K562 (cell line): ENCODE data around the gene ABLIM2. TPM values are rescaled to one million over a fixed set of nuclear protein-coding genes. Genes with fewer than 3 reads are reported as not detected.

Experiments
- ATAC-seq: fragments of 200-7000 bp; cut with Tn5 transposase; 3 replicates; pipeline ENCODE4 v1.9.1; 2020; ENCODE audit warnings: moderate library complexity
- BruUV-seq: library from RNA; stranded (reverse); fragments of 400-500 nt; replicated peaks from 2 replicates; lab custom pipeline; 2021; lab: Mats Ljungman, UMichigan
- CTCF ChIA-PET: fragments of 300-600 bp; formaldehyde crosslinking; extraction: SDS; loops from one replicate; lab custom pipeline; 2021; ENCODE audit warnings: low intra/inter-chr PET ratio; lab: Yijun Ruan, JAX
- POLR2A ChIA-PET: fragments of 300-600, 350-650 bp; sonication (Branson Sonifier 250); formaldehyde crosslinking; extraction: SDS; loops from one replicate; lab custom pipeline; 2021; ENCODE audit warnings: antibody characterized with exemption, inconsistent platforms; lab: Yijun Ruan, JAX
- DNase-seq, 4 experiments: peaks; one replicate each; pipeline versions ENCODE4 v3.0.0 to v3.0.0-alpha.2; 2011 to 2018; ENCODE audit warnings: low spot score in 3 of 4, mixed read lengths in 3 of 4; ENCODE audit errors: extremely low read depth in 1 of 4
- FAIRE-seq: peaks from 2 replicates; lab custom pipeline; 2011; peaks lifted over from hg19 to GRCh38; lab: Jason Lieb, UNC
- H2AFZ ChIP-seq: 2 replicates; pipeline ENCODE4 v1.6.0; 2011; ENCODE audit warnings: low read depth, low read length, control low read depth, inconsistent platforms
- H3K27ac ChIP-seq: fragments of 200-600 bp; 3 replicates; pipeline ENCODE4 v1.8.0; 2011; ENCODE audit warnings: low read depth, mild to moderate bottlenecking, control low read depth, inconsistent platforms, low read length, moderate library complexity, mixed read lengths; ENCODE audit errors: extremely low read depth
- H3K27me3 ChIP-seq, 2 experiments: fragments of 300-600 bp in 1 of 2; 2 replicates in 1 of 2; 3 replicates in 1 of 2; pipeline versions ENCODE4 v1.6.0 to v1.8.0; 2011; ENCODE audit warnings: inconsistent platforms in 2 of 2, low read length in 2 of 2, mild to moderate bottlenecking in 1 of 2, mixed read lengths in 1 of 2, moderate library complexity in 1 of 2; ENCODE audit not compliant: control insufficient read depth in 2 of 2, insufficient read depth in 2 of 2
- H3K36me3 ChIP-seq: fragments of 300-600 bp; 3 replicates; pipeline ENCODE4 v1.8.0; 2011; ENCODE audit warnings: mild to moderate bottlenecking, low read length, inconsistent platforms; ENCODE audit not compliant: control insufficient read depth, insufficient read depth
- H3K4me1 ChIP-seq, 2 experiments: fragments of 200-600 bp in 1 of 2; replicated peaks in 1 of 2; 2 replicates in 1 of 2; 3 replicates in 1 of 2; pipeline versions ENCODE4 v1.5.1 to v1.8.0; 2011; ENCODE audit warnings: inconsistent platforms in 2 of 2, low read length in 2 of 2, mild to moderate bottlenecking in 1 of 2, mixed read lengths in 1 of 2, moderate library complexity in 1 of 2; ENCODE audit not compliant: control insufficient read depth in 2 of 2, insufficient read depth in 2 of 2
- H3K4me2 ChIP-seq: 2 replicates; pipeline ENCODE4 v1.6.1; 2011; ENCODE audit warnings: low read length, control low read depth, inconsistent platforms, mixed read lengths; ENCODE audit not compliant: insufficient read depth
- H3K4me3 ChIP-seq: fragments of 200-600 bp; sonication (generic), shearing (Covaris generic); 2 replicates; pipeline ENCODE4 v1.5.1; 2016; ENCODE audit warnings: control low read depth, inconsistent platforms
- H3K79me2 ChIP-seq: fragments of 200-600 bp; 3 replicates; pipeline ENCODE4 v1.8.0; 2011; ENCODE audit warnings: low read length, inconsistent platforms; ENCODE audit not compliant: control insufficient read depth, insufficient read depth
- H3K9ac ChIP-seq, 2 experiments: 2 replicates each; pipeline versions ENCODE4 v1.6.0 to v1.6.1; 2011; ENCODE audit warnings: low read depth in 2 of 2, low read length in 2 of 2, control low read depth in 1 of 2, inconsistent platforms in 1 of 2, mild to moderate bottlenecking in 1 of 2, mixed read lengths in 1 of 2; ENCODE audit not compliant: insufficient read depth in 1 of 2
- H3K9me1 ChIP-seq: one replicate; pipeline ENCODE4 v1.6.0; 2011; ENCODE audit warnings: inconsistent platforms, mild to moderate bottlenecking, low read length, moderate library complexity; ENCODE audit not compliant: control insufficient read depth, insufficient read depth
- H3K9me3 ChIP-seq: replicated peaks from 2 replicates; pipeline ENCODE4 v1.5.1; 2011; ENCODE audit warnings: low read depth, low read length, inconsistent platforms; ENCODE audit not compliant: control insufficient read depth, insufficient read depth
- H4K20me1 ChIP-seq: replicated peaks from 2 replicates; pipeline ENCODE4 v1.6.1; 2011; ENCODE audit warnings: low read length, inconsistent platforms, mixed read lengths; ENCODE audit not compliant: control insufficient read depth, insufficient read depth
- BCOR ChIP-seq: fragments of 450-650 bp; IDR thresholded peaks from 2 replicates; pipeline ENCODE4 v1.6.1; 2016
- ELF1 ChIP-seq: fragments of 200-800 bp; sonication (Bioruptor generic); IDR thresholded peaks from 2 replicates; pipeline ENCODE4 v1.6.1; 2016; ENCODE audit warnings: missing genetic modification characterization, missing compliant biosample characterization
- RAD21 ChIP-seq, 2 experiments: fragments of 250-450 bp in 1 of 2; fragments of 450-650 bp in 1 of 2; sonication (Bioruptor Pico) in 1 of 2; formaldehyde crosslinking in 1 of 2; IDR thresholded peaks in 1 of 2; conservative IDR thresholded peaks in 1 of 2; 2 replicates each; pipeline versions ENCODE4 v1.4.0 to v1.8.0; 2020 to 2022; ENCODE audit warnings: mild to moderate bottlenecking in 2 of 2, moderate library complexity in 1 of 2
- SPI1 ChIP-seq: IDR thresholded peaks from 2 replicates; pipeline ENCODE4 v1.6.1; 2011; ENCODE audit warnings: low read depth, low read length, control low read depth, borderline replicate concordance
- ZNF444 ChIP-seq: fragments of 250-450 bp; sonication (Bioruptor Pico); IDR thresholded peaks from 2 replicates; pipeline ENCODE4 v1.4.0; 2020; ENCODE audit warnings: mild to moderate bottlenecking, moderate library complexity
- ZNF445 ChIP-seq: fragments of 250-450 bp; sonication (Bioruptor Pico); IDR thresholded peaks from 2 replicates; pipeline ENCODE4 v1.4.0; 2020; ENCODE audit warnings: low read depth, mild to moderate bottlenecking, moderate library complexity
- WGBS: fragments of 100-300 bp; shearing (Covaris generic); methylation state at CpG from one replicate; pipeline ENCODE4 v1.1.6; 2016; ENCODE audit warnings: low coverage, mixed read lengths; ENCODE audit not compliant: insufficient coverage; ENCODE audit errors: missing lambda C conversion rate; 5-methylcytosine and 5-hydroxymethylcytosine counted together
- in situ Hi-C: fragments of 300-500 bp; cut with MboI; formaldehyde crosslinking; loops from 4 replicates; pipeline ENCODE4 v1.15.0; 2018; ENCODE audit warnings: inconsistent platforms, mixed read lengths
- intact Hi-C: fragments of 100-400 bp; cut with micrococcal nuclease; formaldehyde crosslinking; loops from 2 replicates; pipeline ENCODE4 v1.14.2; 2022
- polyA plus RNA-seq, 8 experiments: library from polyadenylated mRNA; depleted of rRNA in 4 of 8; stranded (reverse) in 5 of 8; unstranded in 3 of 8; fragments of >200 nt; fragmentation: Nextera tagmentation in 2 of 8; fragmentation: Illumina TruSeq in 1 of 8; extraction: Ambion mirVana in 2 of 8; extraction: Trizol in 1 of 8; gene quantifications; 2 replicates each; pipeline versions ENCODE4 v1.2.1 to v1.2.3, GENCODE V29; 2011 to 2014; ENCODE audit warnings: inconsistent platforms in 1 of 8, missing spikeins in 1 of 8
- total RNA-seq, 7 experiments: library from RNA; depleted of rRNA in 6 of 7; stranded (reverse); fragments of >200 nt in 6 of 7; fragmentation: Illumina TruSeq in 2 of 7; extraction: Trizol in 2 of 7; gene quantifications; 2 replicates each; pipeline versions ENCODE4 v1.2.1 to v1.2.3, GENCODE V29; 2011 to 2021; ENCODE audit warnings: low replicate concordance in 1 of 7
- TF ChIP-seq, protein P1 (sequence below): sonication (generic); formaldehyde crosslinking; IDR thresholded peaks from 2 replicates; pipeline ENCODE4 v1.8.1; 2022; ENCODE audit warnings: missing genetic modification reagents
- TF ChIP-seq, protein P2 (sequence below), 3 experiments: IDR thresholded peaks in 2 of 3; conservative IDR thresholded peaks in 1 of 3; 2 replicates each; pipeline ENCODE4 v1.5.1; 2011 to 2012; ENCODE audit warnings: low read length in 3 of 3, mild to moderate bottlenecking in 3 of 3, control low read depth in 2 of 3, improper control_type of control experiment in 1 of 3, inconsistent platforms in 1 of 3, low read depth in 1 of 3, mixed read lengths in 1 of 3, moderate library complexity in 1 of 3; ENCODE audit not compliant: insufficient read depth in 2 of 3

ABLIM2 gene
- total and polyA plus RNA-seq, 9 of the 15 experiments (the other 6 are each of a cell fraction or from before 2014, with no cell fraction given): not detected

DNA sequence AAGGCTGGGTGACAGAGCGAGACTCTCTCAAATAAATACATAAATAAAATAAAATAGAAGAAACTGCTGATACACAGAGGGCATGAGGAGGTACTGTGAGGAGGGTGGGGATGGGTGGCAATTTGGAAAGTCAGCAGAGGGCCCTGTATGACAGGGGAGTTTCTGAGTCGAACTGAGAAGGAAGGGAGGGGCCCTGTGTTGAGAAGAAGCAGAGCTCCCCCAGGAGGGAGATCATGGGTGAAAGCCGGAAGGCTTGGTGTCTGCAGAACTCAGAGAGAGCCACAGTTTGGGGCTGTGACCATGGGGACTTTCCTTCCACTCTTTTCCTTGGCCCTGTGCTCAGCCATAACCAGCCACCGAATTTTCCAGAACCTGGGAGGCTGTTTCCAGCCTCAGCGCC, 194.2 kb downstream of the ABLIM2 start:
- Histone ChIP-seq H3K27ac (no peak overlapping the region), H3K9me3 (no peaks in the 10 kb centered on the region), H4K20me1 (peaks cover 13% of the 10 kb centered on the region), H2AFZ (no peak overlapping the region), H3K4me3 (no peak overlapping the region), H3K9ac (no peak overlapping the region), H3K36me3 (no peaks in the 10 kb centered on the region), H3K4me1 (no peaks in the 10 kb centered on the region; a peak in 1 of 5 replicates), H3K4me2 (no peak overlapping the region), H3K9me1 (peaks cover 3% of the 10 kb centered on the region), H3K79me2 (no peaks in the 10 kb centered on the region), H3K27me3 (peaks cover 22 to 70% of the 10 kb centered on the region in 2 experiments; a peak in 3 of 5 replicates)
- ATAC-seq: peak; percentile 75
- ChIA-PET CTCF (no interaction called here), POLR2A (interaction anchor here (0.6 to 0.7 kb wide), 2 partner anchors 94 to 494 kb away, joined by 3 to 4 read pairs; no protein-coding TSS in a partner anchor)
- peak in 2 of 4 experiments; percentile 10 to 34 for DNase-seq
- intact Hi-C loops: no loop called here
- in situ Hi-C loops: no loop called here
- BruUV-seq: no TSS peak
- FAIRE-seq: no peak
- TF ChIP-seq ELF1 (0 out of 2 replicates have a peak, but pooled peaks have one; percentile 17), RAD21 (CRISPR knock-in tag; conservative IDR thresholded peaks at IDR 0.05 in 1 of 2, IDR thresholded peaks at IDR 0.05 in 1 of 2) (peak in 1 of 2 experiments; percentile 38; a peak in 2 of 4 replicates), BCOR (no peak), SPI1 (no peak), ZNF445 (CRISPR knock-in tag) (no peak), ZNF444 (CRISPR knock-in tag) (no peak)
- TF ChIP-seq, protein P1, sequence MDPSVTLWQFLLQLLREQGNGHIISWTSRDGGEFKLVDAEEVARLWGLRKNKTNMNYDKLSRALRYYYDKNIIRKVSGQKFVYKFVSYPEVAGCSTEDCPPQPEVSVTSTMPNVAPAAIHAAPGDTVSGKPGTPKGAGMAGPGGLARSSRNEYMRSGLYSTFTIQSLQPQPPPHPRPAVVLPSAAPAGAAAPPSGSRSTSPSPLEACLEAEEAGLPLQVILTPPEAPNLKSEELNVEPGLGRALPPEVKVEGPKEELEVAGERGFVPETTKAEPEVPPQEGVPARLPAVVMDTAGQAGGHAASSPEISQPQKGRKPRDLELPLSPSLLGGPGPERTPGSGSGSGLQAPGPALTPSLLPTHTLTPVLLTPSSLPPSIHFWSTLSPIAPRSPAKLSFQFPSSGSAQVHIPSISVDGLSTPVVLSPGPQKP (CRISPR knock-in tag): no peak
- TF ChIP-seq, protein P2, sequence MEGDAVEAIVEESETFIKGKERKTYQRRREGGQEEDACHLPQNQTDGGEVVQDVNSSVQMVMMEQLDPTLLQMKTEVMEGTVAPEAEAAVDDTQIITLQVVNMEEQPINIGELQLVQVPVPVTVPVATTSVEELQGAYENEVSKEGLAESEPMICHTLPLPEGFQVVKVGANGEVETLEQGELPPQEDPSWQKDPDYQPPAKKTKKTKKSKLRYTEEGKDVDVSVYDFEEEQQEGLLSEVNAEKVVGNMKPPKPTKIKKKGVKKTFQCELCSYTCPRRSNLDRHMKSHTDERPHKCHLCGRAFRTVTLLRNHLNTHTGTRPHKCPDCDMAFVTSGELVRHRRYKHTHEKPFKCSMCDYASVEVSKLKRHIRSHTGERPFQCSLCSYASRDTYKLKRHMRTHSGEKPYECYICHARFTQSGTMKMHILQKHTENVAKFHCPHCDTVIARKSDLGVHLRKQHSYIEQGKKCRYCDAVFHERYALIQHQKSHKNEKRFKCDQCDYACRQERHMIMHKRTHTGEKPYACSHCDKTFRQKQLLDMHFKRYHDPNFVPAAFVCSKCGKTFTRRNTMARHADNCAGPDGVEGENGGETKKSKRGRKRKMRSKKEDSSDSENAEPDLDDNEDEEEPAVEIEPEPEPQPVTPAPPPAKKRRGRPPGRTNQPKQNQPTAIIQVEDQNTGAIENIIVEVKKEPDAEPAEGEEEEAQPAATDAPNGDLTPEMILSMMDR (IDR thresholded peaks at IDR 0.05 in 2 of 3, conservative IDR thresholded peaks at IDR 0.05 in 1 of 3; ENCODE audit: insufficient read depth in 2 of 3, low read depth in 1 of 3, low read length in 3 of 3): peak in 2 of 3 experiments; percentile 29 to 39; a peak in 3 of 6 replicates
- 8% methylated on average over 5 of the region's 5 CpGs for WGBS
